Stomach (tissue), 9 donors: ENCODE measurements around the gene CHMP2A. TPM values are rescaled to one million over a fixed set of nuclear protein-coding genes. Genes with fewer than 3 reads are reported as not detected.

ENCODE experiments used
- DNase-seq, 2 donors: peaks; one replicate each; pipeline versions ENCODE4 v3.0.0 to v3.0.0-alpha.2; 2013 to 2019
- H3K27ac ChIP-seq, 5 donors: fragments of 200-600 bp in 4 of 5; sonication (generic) in 4 of 5; one replicate each; pipeline ENCODE4 v1.5.1; 2013 to 2019; ENCODE audit warnings: mild to moderate bottlenecking in 1 of 5, moderate library complexity in 1 of 5
- H3K27me3 ChIP-seq, 3 donors: fragments of 200-600 bp; sonication (generic); one replicate each; pipeline ENCODE4 v1.5.1; 2017 to 2019; ENCODE audit warnings: mixed run types in 1 of 3
- H3K36me3 ChIP-seq, 4 donors: fragments of 200-600 bp; sonication (generic); 1 replicate in 3 of 4; 2 replicates in 1 of 4; pipeline ENCODE4 v1.5.1; 2016 to 2019
- H3K4me1 ChIP-seq, 4 donors: fragments of 200-600 bp; sonication (generic); one replicate each; pipeline ENCODE4 v1.5.1; 2016 to 2019
- H3K4me3 ChIP-seq, 4 donors: fragments of 200-600 bp; sonication (generic) in 3 of 4; one replicate each; pipeline ENCODE4 v1.5.1; 2016 to 2019; ENCODE audit warnings: mild to moderate bottlenecking in 1 of 4
- H3K9me3 ChIP-seq, 4 donors: fragments of 200-600 bp; sonication (generic); one replicate each; pipeline ENCODE4 v1.5.1; 2016 to 2019
- EP300 ChIP-seq: sonication (generic); formaldehyde crosslinking; IDR thresholded peaks from one replicate; pipeline ENCODE4 v1.6.1; 2017; ENCODE audit warnings: antibody characterized with exemption
- POLR2A ChIP-seq, 4 donors: fragments of 450-650 bp; IDR thresholded peaks; one replicate each; pipeline ENCODE4 v1.6.1; 2016; ENCODE audit warnings: antibody characterized with exemption in 4 of 4, control low read depth in 2 of 4, mild to moderate bottlenecking in 1 of 4, moderate library complexity in 1 of 4
- POLR2AphosphoS5 ChIP-seq, 3 donors: sonication (generic); formaldehyde crosslinking; IDR thresholded peaks; one replicate each; pipeline ENCODE4 v1.6.1; 2016; ENCODE audit warnings: antibody characterized with exemption in 3 of 3
- WGBS, 5 donors: extraction: QIAGEN DNeasy Blood & Tissue Kit in 3 of 5; methylation state at CpG; one replicate each; pipeline versions ENCODE4 v1.1.5 to v1.1.7; 2013 to 2018; 5-methylcytosine and 5-hydroxymethylcytosine counted together
- intact Hi-C: fragments of 100-400 bp; cut with DNase I; formaldehyde crosslinking; loops from one replicate; pipeline ENCODE4 v1.15.1; 2023; ENCODE audit warnings: low total_unique reads
- polyA plus RNA-seq, 3 donors: library from polyadenylated mRNA; stranded (reverse); fragments of 200-250 nt; gene quantifications; one replicate each; pipeline ENCODE4 v1.2.3, GENCODE V29; 2013
- total RNA-seq, 5 donors: library from RNA; depleted of rRNA; stranded (reverse); fragments of >200 nt; gene quantifications; one replicate each; pipeline versions ENCODE4 v1.1.0 to v1.2.3, GENCODE V29; 2014 to 2016
- TF ChIP-seq, protein P1 (sequence below), 7 experiments: fragments of 450-650 bp in 4 of 7; fragments of 200-600 bp in 3 of 7; sonication (generic) in 3 of 7; IDR thresholded peaks; one replicate each; pipeline ENCODE4 v1.5.1; 2016 to 2019; ENCODE audit warnings: antibody characterized with exemption in 7 of 7, control low read depth in 2 of 7, mild to moderate bottlenecking in 1 of 7
- donor health status: healthy with polysubstance abuse.
- donor health status: Bipolar disorder and iron deficiency.
- donor health status: healthy.

Gene CHMP2A
- total and polyA plus RNA-seq, 8 donors, result 55.8 to 338 (median 168) TPM

DNA sequence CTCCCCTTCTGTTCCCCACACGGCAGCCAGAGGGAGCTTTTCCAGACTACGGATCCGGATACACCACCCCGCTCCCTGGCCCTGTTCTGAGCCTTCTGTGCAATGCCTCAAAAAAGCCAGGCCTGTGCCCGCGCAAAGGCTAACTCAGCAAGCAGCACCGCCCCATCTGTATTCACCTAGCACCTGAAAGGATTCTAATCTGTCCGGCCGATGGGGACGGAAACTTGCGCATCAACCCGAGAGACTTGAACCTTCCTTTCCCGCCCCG lies 35.9 kb downstream of the CHMP2A start:
- no peaks in the 10 kb centered on the region for H3K27me3 ChIP-seq
- H3K4me1 ChIP-seq, result peaks cover 29 to 65% (median 59%) of the 10 kb centered on the region in 4 donors
- DNase-seq, result peak; percentile 59 to 89
- intact Hi-C loops, result no loop called here
- H3K27ac ChIP-seq, result peak overlapping the region; percentile 96 to 100 (median 98)
- no peak for TF ChIP-seq POLR2A (IDR thresholded peaks at IDR 0.05)
- TF ChIP-seq, protein P1, sequence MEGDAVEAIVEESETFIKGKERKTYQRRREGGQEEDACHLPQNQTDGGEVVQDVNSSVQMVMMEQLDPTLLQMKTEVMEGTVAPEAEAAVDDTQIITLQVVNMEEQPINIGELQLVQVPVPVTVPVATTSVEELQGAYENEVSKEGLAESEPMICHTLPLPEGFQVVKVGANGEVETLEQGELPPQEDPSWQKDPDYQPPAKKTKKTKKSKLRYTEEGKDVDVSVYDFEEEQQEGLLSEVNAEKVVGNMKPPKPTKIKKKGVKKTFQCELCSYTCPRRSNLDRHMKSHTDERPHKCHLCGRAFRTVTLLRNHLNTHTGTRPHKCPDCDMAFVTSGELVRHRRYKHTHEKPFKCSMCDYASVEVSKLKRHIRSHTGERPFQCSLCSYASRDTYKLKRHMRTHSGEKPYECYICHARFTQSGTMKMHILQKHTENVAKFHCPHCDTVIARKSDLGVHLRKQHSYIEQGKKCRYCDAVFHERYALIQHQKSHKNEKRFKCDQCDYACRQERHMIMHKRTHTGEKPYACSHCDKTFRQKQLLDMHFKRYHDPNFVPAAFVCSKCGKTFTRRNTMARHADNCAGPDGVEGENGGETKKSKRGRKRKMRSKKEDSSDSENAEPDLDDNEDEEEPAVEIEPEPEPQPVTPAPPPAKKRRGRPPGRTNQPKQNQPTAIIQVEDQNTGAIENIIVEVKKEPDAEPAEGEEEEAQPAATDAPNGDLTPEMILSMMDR (IDR thresholded peaks at IDR 0.05), result peak in 2 of 7 experiments; percentile 54 to 71
- no peak for TF ChIP-seq POLR2AphosphoS5 (IDR thresholded peaks at IDR 0.05)
- no peak for TF ChIP-seq EP300
- no peaks in the 10 kb centered on the region for H3K9me3 ChIP-seq
- H3K36me3 ChIP-seq, result peaks cover 16 to 25% (median 22%) of the 10 kb centered on the region in 4 donors
- WGBS, 5 donors, result 0 to 2% (median 1%) methylated on average over 14 of the region's 14 CpGs
- peak overlapping the region; percentile 80 to 94 (median 86) for H3K4me3 ChIP-seq

DNA sequence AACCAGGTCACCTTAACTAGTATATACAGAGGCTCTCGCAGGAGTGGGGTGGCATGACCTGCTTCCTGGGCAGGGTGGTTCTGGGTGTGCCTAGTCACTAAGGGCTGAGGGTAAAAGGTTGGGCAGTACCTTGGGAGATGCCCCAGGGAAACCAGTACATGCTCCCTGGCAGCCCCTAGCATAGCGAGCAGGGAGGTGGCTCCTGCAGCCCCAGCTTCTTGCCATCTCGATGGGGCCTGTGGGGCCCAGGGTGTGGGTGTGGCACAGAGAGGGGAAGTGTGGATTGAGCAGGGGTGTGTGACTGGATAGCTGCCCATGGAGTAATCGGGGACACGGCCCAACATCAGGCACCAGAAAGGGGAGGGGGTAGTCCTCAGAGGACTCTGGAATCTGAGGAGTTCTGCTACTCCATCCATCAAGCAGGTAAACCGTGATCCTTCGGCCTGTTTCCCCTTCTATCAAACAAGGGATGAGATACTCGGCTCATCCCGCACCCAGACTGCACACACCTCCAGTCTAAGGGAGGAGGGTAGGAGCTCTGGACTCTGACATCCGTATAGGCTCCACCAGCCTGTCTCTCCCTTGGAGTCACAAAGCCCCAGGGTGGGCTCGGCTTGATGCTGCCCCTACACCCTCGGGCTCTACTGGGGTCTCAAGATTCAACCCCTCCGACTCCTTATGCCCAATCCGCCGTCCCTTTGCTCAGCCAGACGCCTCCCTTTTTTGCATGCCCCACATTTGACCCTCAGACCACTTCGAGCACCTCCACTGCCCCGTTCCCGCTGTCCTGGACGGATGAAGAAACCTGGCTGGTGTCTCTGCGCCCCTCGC lies 36.4 kb downstream of the CHMP2A start:
- peaks cover 33 to 70% (median 64%) of the 10 kb centered on the region in 4 donors for H3K4me1 ChIP-seq
- intact Hi-C loops, result no loop called here
- 5 to 9% (median 7%) methylated on average over 18 to 22 of the region's 22 CpGs for WGBS, 5 donors
- H3K27ac ChIP-seq, result peak overlapping the region; percentile 96 to 100 (median 98)
- TF ChIP-seq EP300, result no peak
- TF ChIP-seq, protein P1 (IDR thresholded peaks at IDR 0.05), result peak in 3 of 7 experiments; percentile 28 to 58 (median 35)
- H3K4me3 ChIP-seq, result peak overlapping the region; percentile 80 to 94 (median 86)
- H3K9me3 ChIP-seq, result no peaks in the 10 kb centered on the region
- DNase-seq, result peak in 1 of 2 donors; percentile 46
- peaks cover 16 to 25% (median 23%) of the 10 kb centered on the region in 4 donors for H3K36me3 ChIP-seq
- H3K27me3 ChIP-seq, result no peaks in the 10 kb centered on the region

DNA sequence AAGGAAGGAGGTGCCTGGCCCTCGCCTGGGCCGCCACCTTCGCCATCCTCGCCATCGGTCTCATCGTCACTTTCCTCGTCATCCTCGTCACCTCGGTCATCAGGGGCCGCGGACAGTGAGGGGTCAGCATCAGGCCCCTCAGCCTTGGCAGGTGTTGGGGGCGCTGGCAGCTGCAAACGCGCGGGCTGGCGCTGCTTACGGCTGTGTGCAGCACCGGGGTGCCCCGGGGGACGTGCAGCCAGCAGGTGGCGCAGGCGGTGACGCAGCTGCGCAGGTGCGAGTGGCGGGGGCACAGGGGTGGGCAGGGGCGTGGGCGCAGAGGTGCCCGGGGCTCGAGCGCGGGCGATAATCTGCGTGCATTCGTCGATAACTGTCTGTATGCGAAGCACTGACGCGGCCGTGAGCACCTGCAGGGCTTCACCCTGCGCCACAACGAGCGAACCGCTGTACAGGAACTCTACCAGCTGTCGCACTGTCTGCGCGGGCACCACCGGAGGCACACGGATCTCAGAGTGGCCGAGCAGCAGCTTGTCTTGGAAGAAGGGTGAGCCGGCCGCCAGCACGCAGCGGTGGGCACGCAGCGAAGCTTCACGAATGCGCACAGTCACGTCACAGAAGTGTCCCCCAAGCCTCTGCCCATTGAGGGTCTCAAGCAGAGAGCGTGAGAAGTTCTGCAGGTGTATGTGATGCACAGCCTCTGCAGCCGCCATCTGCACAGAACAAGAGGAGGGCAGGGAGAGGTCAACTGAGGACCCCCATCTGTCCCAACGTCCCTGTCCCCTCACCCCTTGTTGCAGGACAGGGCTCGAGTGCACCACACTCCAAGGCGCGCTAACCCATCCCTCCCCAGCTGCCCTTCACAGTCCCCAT lies 37.7 kb downstream of the CHMP2A start:
- WGBS, 5 donors, result 88 to 94% (median 93%) methylated on average over 53 to 65 of the region's 65 CpGs
- Histone ChIP-seq H3K9me3 (no peaks in the 10 kb centered on the region), H3K4me1 (peaks cover 35 to 73% (median 70%) of the 10 kb centered on the region in 4 donors), H3K27me3 (no peaks in the 10 kb centered on the region), H3K4me3 (peak overlapping the region in 2 of 4 donors; percentile 87 to 94), H3K27ac (peak overlapping the region in 3 of 5 donors; percentile 97 to 100 (median 98)), H3K36me3 (peaks cover 16 to 26% (median 23%) of the 10 kb centered on the region in 4 donors)
- peak in 1 of 2 donors; percentile 13 for DNase-seq
- intact Hi-C loops, result no loop called here
- TF ChIP-seq POLR2A (IDR thresholded peaks at IDR 0.05) (no peak), EP300 (no peak), POLR2AphosphoS5 (IDR thresholded peaks at IDR 0.05) (no peak)
- TF ChIP-seq, protein P1 (IDR thresholded peaks at IDR 0.05), result no peak

DNA sequence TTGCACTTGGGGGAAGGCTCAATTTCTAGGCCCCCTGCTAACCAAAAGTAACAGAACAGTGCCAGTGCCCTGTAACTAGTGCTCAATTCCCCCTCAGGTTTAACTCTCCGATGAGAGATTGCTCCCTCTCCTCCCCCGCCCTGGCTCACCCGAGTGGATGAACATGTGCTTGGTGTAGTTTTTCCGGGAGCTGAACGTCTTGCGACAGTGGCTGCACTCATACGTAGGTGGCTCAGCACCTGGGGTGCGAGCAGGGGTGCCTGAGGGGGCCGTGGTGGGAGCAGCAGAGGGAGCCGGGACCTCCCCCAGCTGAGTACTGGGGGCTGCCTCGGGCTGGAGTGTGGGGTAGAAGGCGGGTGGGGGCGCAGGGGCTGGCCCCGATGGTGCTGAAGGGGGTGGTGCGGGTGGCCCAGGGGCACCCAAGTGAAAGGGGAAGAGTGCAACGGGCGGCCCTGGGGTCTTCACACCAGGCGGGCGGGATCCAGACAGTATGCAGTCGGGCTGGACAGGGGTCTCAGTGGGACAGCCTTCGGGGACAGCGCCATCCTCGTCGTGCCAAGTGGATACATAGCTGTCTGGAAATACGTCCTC lies 38.6 kb downstream of the CHMP2A start:
- H3K27ac ChIP-seq, result no peak overlapping the region
- DNase-seq, result no peak
- intact Hi-C loops, result no loop called here
- peak overlapping the region in 1 of 4 donors; percentile 6 for H3K4me3 ChIP-seq
- no peak for TF ChIP-seq POLR2AphosphoS5 (IDR thresholded peaks at IDR 0.05)
- TF ChIP-seq POLR2A (IDR thresholded peaks at IDR 0.05), result no peak
- no peak for TF ChIP-seq EP300
- TF ChIP-seq, protein P1 (IDR thresholded peaks at IDR 0.05), result no peak
- H3K27me3 ChIP-seq, result no peaks in the 10 kb centered on the region
- 86 to 94% (median 91%) methylated on average over 23 to 25 of the region's 25 CpGs for WGBS, 5 donors
- peaks cover 35 to 78% (median 70%) of the 10 kb centered on the region in 4 donors for H3K4me1 ChIP-seq
- no peaks in the 10 kb centered on the region for H3K9me3 ChIP-seq
- H3K36me3 ChIP-seq, result peaks cover 16 to 26% (median 23%) of the 10 kb centered on the region in 4 donors
